HG03439 (cell line): ENCODE results near the gene FAM72D.
"Not testable (repeated sequence)": the region's sequence is repeated elsewhere in the genome, so short reads cannot be mapped to it uniquely, and the experiment has no call there.

ENCODE experiments used
- ATAC-seq: cut with Tn5 transposase; IDR thresholded peaks from one replicate; pipeline ENCODE4 v1.9.1; 2021; ENCODE audit warnings: mild to moderate bottlenecking, moderate library complexity; ENCODE audit not compliant: unreplicated experiment

The FAM72D gene

DNA sequence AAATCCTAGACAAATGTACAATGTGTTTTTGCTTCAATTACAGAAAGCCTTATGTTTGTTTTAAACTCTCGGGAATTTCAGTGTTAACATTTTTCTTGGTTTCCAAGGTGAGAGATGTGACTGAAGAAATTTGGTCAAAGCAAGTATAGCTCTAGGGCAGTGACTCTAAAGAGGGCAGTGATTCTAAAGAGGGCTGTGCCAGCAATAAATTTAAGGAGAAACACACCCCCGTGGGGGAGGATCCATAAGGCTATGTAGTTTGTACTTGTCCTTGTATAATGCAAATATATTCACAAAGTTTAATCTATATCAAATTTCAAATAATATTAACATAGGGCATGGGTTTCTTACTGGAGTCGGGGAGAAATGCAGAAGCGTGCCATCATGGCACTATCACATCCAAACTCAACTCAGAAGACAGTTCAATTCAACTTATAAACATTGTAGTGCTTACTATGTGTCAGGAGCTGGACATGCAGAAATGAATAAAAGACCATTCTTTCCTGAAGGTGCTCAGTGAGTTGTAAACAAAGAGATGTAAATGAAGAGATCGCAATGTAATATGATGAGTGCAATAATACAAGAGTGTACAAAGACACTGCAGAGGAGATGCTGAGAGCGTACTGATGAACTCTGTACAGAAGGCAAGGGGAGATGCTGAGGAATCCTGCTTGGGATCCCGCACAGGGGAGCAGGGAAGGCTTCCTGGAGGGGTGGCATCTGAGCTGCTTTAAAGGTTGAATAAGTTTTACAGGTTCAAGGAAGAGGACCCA lies 13.1 kb upstream of the FAM72D start:
- ATAC-seq: not testable (repeated sequence)

DNA sequence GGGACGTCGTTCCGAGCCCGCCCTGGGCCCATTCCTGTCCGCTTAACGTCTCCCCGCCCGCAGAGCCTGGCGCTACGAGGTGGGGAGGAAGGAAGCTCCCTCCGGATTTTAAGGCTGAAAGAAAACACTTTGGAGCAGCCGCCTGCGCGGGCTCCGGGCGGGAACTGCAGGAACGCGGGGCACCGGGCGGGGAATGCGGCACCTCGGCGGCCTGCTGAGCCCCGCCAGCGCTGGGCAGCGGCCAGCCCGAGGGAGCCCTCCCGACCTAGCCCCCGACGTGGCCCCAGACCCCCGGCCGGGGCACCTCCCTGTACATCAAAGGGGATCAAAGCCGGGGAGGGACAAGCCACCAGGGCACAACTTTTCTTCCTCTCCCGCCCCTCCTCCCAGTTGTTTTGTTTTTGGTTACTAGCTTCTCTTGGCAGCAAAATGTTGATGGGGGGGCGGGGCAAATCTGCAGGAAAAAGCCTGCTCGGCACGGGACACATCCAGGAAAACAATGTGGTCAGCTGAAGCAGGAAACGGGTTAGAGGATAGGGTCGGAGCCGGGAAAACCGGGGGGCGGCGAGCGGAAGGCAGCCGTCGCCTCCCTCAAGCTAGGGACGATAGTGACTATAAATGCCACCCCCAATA lies 2.1 kb upstream of the FAM72D start:
- not testable (repeated sequence) for ATAC-seq

DNA sequence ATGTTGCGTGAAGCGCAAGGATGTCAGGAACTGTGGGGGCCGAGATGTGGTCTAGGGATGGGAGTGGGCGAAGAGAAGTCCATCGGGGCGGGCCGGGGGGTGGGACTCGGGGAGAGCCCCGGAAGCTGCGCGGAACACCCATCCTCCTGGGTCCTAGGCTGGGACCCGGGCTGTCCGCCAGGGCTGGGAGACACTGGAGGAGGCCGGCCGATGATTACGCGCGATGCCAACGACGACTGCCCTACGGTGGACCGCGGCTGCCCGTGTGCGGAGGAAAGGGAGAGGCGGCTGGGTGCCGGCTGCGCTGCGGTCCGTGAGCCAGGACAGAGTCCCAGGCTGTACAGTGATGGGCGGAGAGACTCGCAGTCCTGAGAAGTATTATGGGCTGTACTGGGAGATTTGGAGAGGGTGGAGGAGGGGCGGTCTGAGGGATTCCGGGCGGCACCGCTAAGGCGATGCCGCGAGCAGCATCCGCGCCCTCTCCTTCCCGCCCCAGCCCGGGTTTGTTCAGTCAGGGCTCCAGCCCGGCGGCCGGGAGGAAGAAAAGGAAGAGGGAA lies 1.0 kb upstream of the FAM72D start:
- peak; percentile 13 for ATAC-seq

DNA sequence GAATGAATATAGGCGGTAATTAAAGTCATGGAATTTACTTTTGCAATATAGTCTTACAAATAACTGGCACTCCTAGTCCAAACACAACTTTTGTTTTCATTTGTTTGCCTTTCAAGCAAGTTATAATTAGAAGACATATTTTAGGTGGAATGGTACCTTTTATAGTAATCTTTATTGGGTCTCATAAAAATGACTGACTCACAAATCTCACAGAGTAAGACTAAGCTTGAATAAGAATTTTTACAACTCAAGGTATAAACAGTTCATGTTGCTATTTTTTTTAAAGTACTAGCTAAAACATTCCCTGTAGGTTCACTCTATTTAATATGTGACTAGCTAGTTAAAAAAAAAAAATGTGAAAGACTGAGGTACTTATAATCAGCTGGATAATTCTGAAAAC lies 6.0 kb downstream of the FAM72D start:
- not testable (repeated sequence) for ATAC-seq

DNA sequence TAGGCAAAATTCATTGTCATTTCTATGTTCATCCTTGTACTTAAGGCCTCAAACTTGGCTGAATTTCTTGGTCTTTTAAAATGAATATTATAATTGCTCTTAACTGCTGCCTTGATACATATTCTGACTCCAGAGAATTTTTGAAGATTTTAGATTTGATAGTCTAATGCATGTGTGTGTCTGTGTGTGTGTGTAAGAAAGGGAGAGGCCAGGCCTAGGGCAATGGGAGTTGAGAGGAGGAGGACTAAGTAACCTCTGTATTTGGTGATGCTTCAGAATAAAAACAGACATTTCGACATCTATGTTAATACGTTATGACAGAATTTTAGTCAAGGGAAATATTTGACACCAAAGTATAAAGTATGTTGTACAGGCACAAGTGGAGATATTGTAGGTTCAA lies 7.5 kb downstream of the FAM72D start:
- not testable (repeated sequence) for ATAC-seq

DNA sequence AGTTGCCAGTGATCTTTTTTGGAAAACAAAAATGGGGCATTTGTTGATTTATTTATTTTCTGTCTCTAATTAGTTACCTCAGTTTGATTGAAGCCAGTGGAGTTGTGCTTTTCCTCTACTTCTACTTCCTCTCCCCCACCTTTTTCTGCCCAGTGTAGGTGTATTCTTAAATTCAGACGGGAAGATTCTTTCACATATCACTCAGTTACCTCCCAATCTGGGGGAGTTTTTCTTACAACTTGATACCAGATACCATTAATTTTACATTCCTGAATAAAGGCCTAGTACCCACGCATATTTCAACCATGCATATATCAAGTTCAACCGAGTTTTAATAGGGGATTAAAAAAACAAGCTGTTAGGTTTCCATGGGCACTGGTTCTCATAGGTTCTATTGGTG lies 15.9 kb downstream of the FAM72D start:
- ATAC-seq: not testable (repeated sequence)

DNA sequence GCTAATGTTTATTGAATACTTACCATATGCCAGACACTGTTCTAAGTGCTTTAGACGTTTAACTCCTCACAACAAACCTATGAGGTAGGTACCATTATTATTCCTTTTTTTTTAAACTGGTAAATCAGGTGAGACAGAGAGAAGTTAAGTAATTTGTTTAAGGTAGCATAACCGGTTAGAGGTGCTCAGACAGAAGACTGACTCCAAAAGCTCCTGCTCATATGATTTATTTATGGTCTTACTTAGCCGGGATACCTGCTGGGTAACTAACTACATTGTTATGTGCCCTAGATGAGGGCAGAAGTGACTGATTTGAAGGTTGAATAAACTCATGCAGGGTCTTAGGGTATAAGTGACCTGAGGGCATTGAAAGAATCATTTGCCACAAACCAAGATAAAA lies 16.9 kb downstream of the FAM72D start:
- not testable (repeated sequence) for ATAC-seq

DNA sequence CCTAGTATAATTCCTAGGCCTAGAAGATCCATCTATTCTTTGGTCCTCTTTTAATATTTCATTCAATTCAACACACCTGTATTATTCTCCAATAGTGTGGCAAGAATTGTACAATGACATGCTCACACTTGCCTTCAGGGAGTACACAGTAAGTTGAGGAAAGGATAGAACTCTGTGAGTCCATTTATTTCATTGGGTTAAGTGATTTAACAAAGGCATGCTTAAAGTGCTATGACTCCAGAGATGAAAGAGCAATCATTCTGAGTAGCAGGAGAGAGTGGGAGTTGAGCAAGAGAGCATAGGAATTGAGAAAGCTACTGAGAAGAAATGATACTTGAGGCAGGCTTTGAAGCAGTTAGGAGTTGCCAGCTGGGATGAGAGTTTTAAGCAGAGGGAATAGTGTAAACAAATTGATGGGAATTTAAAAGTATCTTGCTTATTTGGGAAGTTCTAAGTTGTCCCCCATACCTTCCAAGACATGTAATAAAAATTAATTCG lies 18.8 kb downstream of the FAM72D start:
- not testable (repeated sequence) for ATAC-seq

DNA sequence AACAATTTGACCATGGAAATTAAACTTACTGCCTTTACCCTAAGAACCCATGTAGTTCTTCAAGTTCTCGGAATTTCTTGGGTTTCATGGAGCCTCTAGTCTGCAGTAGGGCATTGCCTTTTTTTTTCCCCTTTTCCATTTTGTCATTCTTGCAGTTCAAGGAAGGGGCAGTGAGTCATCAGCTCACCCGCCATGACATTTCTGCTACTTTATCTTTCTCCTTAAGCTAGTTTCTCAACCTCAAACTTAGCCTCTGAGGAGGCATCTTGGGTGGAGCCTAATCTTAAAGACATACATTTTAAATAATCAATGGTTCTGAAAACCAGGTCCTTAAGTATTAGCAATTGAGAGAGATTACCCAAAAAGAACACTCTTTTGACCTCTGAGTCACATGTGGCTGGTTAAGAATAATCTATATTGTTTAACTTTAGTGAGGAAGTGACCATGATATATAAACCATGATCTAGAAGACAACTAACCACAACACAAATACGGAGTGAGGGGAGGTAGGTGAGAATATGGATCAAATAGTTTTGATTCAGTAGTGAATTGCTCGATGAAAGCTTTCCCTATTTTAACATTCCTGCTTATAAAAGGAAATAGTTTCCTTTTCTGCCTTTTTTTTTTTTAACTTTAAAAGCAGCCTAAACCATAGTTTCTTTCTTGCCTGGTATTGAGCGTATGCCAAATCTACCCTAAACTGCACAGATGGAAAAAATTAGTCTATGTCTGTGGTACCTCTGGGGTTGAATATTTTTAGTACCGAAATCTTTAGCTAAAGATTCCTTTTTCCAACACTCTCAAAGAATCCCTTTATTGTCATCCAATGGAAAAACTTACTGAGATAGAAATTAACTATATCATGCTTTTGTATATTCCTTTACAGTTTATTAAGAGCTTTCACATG lies 20.1 kb downstream of the FAM72D start:
- not testable (repeated sequence) for ATAC-seq

DNA sequence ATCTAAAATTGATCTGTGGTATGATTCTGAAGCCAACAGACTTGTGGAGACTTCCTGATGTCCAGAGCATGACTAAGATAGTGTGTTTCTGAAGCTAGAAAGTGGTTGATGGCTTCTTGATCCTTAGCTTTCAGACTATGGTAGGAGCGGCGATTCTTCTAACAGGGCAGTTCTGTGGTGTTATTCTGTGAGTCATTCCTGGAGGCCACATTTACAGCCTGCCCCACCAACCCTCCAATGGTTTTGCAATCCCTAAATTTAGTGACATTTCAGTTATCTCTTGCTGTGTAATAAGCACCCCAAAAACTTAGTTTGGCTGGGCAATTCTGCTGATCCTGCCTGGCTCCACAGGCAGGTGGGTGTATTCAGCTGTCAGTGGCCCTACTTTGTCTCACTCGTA lies 24.1 kb downstream of the FAM72D start:
- ATAC-seq: not testable (repeated sequence)

DNA sequence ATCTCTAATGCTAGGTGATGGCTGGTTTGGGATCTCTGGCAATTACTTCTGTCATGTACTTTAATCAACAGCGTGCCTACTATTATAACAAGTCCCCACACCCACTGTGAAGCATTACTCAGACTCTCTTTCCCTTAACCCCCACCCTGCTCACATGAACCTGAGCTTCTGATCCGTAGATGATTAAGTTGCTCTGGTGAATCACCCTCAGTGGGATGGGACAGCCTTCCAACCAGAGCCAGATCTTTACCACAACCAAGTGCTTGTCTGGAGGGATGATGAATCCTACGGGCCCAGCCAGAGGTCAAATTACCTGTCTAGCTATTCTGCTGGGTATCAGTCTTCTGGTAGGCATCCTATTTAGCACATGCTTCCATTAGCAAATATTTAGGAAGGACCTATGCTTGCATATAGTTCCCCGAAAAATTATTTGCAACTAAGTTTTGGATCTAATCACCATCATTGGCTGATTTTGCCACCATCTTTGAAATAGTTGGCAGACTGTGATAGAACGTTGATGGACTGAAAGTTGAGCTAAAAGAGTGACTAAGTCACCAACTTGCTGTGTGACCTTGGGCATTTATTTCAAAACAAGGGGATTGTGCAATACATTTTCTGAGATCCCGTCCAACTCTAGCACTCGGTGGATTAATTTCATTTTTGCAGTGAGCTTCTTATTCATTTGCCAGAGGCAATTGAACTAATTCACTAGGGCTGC lies 26.7 kb downstream of the FAM72D start:
- ATAC-seq: not testable (repeated sequence)

DNA sequence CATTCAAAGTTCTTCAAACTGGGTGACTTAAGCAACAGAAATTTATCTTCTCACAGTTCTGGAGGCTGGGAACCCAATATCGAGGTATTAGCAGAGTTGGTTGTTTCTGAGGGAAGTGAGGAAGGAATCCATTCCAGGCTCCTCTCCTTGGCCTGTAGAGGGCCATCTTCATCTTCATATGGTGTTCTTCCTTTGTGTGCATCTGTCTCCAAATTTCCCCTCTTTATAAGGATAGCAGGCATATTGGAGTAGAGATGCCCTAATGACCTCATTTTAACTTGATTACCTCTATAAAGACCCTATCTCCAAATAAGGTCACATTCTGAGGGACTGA lies 27.3 kb downstream of the FAM72D start:
- not testable (repeated sequence) for ATAC-seq

DNA sequence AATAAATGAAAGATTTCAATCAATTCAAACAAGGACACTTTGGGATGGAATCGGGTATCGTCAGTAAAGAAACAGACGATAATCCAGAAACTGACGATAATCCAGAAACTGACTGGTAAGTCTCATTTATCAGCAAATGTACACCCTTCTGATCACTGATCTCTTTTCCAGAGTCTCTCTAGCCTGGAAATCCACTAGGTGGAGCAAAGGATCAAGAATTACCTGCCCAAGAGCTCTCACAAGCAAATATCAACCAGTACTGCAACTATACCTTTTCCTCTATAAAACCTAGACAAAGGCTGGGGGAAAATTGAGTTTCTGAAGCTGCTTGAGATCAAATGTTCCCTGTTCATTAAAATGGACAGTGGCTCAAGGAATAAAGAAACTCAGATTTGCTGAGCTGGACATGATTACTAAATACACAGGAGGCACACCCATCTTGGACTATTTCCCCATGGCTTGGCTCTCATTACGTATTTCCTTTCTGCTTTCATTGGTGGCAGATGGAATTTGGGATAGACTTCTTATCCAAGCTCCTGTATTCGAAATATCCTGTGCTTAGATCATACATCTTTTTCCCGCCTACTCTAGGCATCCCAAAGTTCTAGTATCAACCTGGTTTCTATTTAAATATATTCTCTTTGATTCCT lies 28.3 kb downstream of the FAM72D start:
- not testable (repeated sequence) for ATAC-seq

DNA sequence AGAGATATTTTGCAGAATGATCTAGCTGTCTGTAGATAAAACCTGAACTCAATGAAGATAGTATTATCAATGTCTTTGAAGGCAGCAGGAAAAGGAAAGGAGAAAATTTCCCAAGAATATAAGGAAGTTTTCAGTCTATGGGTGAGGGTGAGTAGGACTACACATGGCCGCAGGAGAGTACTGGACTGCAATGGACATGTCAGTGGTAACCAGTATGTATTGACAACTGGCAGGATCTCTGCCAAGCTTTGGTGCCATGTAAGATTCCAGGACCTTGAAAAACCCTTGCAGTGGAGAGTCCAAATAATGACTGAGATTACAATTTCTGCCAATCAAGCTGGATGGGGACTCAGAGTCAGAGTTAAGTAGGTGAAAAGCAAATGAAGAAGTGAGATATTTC lies 29.3 kb downstream of the FAM72D start:
- not testable (repeated sequence) for ATAC-seq

DNA sequence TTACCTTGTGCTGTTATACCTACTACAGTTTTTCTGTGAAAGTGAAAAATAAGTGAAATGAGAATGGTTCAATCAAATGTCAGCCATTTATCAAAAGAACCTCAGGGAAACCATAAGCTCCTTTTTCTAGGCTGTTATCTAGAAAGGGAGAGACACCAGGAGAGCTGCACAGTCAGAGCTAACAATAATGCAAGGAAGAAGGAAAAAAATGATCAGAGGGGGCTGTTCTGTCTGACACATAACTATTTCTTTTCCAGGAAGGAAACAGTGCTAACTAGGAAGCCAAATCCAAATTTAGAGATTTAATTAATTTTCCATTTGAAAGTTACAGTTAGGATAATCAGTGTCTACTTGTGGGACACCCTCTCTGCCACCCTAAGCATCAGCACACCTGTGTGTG lies 31.4 kb downstream of the FAM72D start:
- not testable (repeated sequence) for ATAC-seq

DNA sequence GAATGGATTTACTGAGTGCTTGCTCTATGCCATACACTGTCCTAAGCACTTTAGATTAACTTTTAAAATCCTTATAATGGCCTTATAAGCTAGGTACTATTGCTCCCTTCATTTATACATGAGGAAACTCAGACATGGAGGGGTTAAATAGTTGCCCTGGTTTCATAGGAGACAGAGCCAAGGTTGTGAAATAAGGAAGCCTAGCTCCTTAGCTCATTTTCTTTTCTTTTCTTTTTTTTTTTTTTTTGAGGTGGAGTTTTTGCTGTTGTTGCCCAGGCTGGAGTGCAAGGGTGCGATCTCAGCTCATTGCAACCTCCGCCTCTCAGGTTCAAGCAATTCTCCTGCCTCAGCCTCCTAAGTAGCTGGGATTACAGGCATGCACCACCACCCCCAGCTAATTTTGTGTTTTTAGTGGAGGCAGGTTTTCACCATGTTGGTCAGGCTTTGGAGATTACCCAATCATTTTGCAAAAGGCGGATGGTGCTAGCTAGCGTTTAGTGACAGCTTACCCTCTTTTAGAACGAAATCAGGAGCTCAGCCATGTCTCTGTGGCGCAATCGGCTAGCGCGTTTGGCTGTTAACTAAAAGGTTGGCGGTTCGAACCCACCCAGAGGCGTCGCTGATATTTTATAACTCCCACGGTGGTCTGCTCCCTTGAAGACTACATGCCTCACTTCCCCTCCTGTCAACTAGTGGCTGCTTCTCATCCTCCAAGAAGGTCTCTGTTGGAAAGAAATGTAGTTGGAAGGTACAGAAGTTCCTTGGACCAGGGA lies 33.1 kb downstream of the FAM72D start:
- not testable (repeated sequence) for ATAC-seq

DNA sequence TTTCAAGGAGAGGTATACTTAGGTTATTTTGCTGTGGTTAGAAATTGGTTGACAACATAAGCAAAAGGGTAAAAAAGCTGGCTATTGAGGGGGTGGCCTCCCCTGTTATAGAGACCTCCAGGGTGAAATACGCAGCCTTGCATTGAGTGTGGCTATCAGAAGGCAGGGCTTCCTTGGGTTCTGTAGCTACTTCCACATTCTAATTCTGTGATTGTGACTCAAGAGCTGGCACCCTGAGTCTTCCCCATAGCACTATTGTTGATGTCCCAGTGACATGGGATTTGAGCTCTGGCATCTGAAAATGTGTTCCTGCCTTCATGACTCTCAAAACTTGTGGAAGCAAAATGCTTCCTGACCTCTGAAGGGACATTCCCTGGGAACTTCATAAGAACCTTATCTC lies 38.7 kb downstream of the FAM72D start:
- ATAC-seq: not testable (repeated sequence)

DNA sequence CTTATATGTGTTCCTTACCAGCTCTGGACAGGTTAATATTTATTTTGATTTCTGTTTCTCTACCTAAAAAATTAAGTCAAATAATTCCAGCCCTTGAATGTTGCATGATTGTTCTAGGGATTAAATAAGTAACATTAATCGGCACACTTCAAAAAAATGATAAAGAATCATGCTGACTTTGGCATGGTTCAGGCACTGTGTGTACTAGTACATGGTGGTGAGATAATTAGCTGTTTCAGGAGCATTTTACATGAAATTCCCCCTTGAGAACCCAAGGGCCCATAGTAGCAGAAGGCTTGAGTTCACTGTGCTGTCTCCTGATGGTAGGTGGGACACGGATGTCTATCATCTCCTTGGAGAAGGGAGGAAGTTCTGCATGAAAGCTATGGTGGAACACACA lies 44.8 kb downstream of the FAM72D start:
- ATAC-seq: not testable (repeated sequence)
